AG09319 (cell line): ENCODE measurements around the gene SMS.
A peak's percentile ranks its signal among the peaks of the same experiment; 100 is the strongest.

Experiments
- DNase-seq: peaks from one replicate; pipeline ENCODE4 v3.0.0-alpha.2; 2010; ENCODE audit warnings: low read depth; ENCODE audit errors: extremely low read depth
- TF ChIP-seq, protein P1 (sequence below): IDR thresholded peaks from 2 replicates; pipeline ENCODE4 v1.5.1; 2011; ENCODE audit warnings: low read depth, mild to moderate bottlenecking, inconsistent platforms, low read length, moderate library complexity

The SMS gene

DNA sequence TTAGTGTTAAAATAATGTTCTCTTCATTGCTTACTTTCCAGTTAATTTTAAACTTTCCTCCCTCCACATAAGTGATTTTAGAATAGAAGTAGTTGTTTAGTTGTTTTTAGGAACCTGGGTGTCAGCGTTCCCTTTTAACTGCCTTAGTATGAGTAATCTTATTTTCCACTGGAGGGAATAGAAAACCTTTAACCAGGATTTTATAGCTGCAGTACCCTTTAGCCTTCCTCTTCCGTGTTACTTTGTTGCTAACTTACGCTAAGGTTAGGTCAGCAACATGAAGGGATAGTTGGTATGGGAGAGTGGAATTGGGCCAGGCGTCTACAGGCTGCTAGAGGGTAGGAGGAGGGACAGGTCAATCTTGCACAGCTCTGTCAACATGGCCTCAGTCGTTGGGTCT is 31.5 kb downstream of the SMS start:
- TF ChIP-seq, protein P1, sequence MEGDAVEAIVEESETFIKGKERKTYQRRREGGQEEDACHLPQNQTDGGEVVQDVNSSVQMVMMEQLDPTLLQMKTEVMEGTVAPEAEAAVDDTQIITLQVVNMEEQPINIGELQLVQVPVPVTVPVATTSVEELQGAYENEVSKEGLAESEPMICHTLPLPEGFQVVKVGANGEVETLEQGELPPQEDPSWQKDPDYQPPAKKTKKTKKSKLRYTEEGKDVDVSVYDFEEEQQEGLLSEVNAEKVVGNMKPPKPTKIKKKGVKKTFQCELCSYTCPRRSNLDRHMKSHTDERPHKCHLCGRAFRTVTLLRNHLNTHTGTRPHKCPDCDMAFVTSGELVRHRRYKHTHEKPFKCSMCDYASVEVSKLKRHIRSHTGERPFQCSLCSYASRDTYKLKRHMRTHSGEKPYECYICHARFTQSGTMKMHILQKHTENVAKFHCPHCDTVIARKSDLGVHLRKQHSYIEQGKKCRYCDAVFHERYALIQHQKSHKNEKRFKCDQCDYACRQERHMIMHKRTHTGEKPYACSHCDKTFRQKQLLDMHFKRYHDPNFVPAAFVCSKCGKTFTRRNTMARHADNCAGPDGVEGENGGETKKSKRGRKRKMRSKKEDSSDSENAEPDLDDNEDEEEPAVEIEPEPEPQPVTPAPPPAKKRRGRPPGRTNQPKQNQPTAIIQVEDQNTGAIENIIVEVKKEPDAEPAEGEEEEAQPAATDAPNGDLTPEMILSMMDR, result no peak
- DNase-seq, result no peak

DNA sequence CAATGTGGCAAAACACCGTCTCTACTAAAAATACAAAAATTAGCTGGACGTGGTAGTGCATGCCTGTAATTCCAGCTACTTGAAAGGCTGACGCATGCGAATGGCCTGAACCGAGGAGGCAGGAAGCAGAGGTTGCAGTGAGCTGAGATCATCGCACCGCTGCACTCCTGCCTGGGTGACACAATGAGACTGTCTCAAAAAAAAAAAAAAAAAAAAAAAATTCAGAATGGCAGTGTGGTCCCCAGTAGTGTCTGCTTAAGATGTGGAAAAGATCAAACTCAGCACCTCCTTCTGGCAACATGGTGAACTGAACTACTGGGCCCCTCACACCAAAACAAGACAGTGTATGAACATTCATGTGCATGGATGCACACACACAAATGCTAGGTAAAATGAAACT is 32.2 kb downstream of the SMS start:
- no peak for DNase-seq
- TF ChIP-seq, protein P1, result no peak; the same call in 1 of the 2 replicates

DNA sequence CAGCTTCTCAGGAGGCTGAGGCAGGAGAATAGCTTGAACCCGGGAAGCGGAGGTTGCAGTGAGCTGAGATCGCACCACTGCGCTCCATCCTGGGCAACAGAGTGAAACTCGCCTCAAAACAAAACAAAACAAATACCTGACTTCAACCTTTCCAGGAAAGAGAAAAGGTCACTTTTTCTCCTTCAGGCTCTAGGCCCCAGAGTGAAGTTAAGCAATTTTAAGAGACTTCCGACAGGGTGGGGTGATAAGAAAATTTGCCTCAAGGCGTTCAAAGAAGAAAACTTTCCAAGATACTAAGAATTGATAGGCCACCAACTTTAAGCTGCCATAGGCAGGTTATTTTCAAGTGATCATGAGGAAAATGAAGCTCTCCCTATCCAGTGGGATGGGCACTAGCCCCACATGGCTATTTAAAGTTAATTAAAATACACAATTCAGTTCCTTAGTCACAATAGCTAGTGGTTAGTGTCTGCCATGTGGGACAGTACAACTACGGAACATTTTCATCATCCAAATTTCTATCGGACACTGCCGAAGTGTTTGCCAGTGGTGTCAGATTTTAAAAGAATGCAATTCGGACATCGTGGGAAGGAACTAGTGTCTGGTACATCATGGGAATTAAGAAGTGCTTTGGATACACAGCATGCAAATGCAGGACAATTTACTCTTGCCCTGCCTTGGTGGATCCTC is 33.0 kb downstream of the SMS start:
- no peak for DNase-seq
- TF ChIP-seq, protein P1, result no peak

DNA sequence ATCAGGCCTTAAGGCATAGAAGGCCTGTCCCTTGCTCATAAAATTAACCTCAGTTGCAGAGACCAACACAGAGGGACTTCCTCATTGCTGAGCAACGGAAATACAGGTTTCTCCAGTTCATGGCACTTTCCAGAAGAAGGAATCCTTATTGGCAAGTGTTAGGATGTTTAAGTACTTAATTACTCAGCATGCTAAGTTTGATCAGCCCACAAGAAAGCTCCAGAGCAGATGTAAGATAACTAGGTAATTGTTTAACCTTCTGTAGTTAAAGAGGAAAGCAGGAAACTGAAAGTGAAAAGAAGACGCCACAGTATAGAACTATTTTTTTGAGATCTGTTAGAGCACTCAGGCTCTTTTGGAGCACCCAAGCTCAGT is 33.5 kb downstream of the SMS start:
- TF ChIP-seq, protein P1, result no peak
- DNase-seq, result no peak

DNA sequence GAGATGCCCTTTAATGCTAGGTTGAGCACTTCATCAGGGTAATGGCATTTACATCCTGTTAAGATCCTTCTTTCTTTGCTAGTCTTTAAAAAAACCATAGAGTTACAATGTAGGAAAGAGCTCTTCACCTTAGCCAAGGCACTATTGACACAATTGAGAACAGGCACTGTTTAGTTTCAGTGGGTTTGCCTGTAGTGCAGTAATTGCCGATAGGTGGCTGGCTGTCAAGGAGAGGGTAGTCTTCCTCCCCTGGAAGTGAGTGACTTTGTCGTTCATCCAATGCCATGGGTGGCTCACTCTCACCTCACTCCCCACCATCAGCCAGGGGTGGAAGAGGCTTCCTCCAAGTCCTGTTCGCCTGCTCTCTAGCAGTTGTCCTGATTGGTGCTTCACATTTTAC is 34.7 kb downstream of the SMS start:
- no peak for DNase-seq
- TF ChIP-seq, protein P1, result no peak

DNA sequence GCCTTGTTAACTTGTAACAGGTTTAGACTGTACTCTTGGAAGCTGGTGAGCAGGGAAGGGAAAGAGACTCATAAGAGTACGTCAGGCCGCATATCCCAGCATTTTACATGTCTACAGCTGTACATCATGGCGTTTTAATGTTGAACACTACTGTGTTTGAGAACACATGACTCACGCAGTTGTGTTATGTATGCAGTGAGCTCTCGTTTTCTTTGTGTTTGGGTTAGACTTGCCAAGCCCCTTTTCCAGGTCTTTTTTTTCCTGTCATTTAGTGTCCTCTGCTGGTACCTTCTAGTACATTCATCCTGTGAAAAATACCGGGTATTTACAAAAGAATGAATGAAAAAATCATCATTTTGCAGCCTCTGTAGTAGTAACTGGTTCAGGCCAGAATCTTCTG is 35.3 kb downstream of the SMS start:
- TF ChIP-seq, protein P1, result peak; percentile 55
- peak; percentile 29 for DNase-seq

DNA sequence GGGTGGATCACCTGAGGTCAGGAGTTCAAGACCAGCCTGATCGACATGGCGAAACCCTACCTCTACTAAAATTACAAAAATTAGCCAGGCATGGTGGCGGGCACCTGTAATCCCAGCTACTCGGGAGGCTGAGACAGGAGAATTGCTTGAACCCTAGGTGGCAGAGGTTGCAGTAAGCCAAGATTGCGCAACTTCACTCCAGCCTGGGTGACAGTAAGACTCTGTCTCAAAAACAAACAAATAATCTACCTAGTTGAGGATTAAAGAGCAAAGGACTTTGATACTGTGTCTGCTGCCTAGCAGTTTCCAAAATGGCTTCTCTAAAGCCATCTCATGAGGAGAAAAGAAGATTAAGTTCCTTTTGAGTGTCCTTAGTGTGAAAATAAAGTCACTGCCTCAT is 37.8 kb downstream of the SMS start:
- DNase-seq, result no peak
- TF ChIP-seq, protein P1, result no peak
